Measurements from ENCODE around the gene ADCY10.

ADCY10 gene

DNA sequence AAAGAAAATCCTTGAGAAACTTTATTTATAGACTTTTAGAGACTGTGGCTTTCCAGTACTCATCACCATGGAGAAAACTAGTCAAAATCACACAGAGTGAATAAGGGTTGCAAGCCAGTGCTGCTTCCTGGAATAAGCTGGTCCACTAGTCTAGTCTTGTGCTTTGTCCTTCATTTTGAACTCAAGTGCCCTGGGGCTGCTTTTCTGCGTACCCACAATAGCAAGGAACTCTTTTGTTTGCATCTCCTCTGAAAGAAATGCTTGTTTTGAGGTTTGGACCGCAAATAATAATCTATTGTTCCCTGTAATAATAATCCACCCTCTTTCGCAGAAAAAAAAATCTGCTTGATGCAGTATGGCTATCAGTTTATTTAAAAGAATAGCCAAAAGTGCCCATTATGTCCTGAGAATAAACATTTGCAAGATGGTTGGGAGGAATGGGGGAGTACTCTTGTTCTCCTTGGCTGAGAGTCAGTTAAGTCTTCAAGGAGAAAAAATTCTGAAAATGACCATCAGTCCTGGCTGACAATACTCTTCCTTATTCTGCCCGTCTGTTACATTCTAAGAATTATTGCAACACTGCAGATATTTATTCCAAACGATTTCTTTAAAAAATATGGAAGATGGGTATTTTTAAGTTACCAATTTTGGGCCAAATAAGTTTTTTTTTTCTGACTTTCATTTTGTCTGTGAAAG is 150.3 kb downstream of the ADCY10 start:
- no peak overlapping the region for H3K4me3 ChIP-seq (ENCODE audit: low read length)
- TF ChIP-seq ZNF274 (IDR thresholded peaks at IDR 0.05; ENCODE audit: low read depth, low read length), result no peak

DNA sequence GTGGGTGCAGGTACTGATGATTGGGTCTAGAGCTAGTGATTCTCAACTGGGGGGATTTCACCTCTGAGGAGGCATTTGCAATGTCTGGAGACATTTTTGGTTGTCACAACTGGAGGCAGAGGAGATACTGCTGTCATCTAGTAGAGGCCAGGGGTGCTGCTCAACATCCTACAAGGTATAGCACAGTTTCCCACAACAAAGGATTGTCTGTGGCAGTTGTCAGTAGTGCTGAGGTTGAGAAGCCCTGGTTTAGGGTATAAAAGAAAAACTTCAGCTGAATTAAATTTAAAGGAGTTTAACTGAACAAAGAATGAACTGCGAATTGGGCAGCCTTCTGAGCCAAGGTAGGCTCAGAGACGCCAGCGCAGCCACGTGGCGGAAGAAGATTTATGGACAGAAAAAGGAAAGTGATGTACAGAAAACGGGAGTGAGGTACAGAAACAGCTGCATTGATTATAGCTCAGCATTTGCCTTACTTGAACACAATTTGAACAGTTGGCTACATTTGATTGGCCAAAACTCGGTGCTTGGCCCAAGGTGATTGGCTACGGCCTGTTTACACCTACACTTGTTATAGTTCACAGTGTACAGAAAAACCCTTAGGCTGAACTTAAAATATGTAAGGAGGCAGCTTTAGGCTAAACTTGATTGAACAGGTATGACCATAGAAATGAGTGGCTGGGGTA is 151.7 kb downstream of the ADCY10 start:
- no peak overlapping the region for H3K4me3 ChIP-seq (ENCODE audit: low read length)
- no peak for TF ChIP-seq ZNF274 (IDR thresholded peaks at IDR 0.05; ENCODE audit: low read depth, low read length)

GRCh38 chr1:167761400-167761799 is 152.5 kb downstream of the ADCY10 start:
- no peak for TF ChIP-seq ZNF274 (IDR thresholded peaks at IDR 0.05; ENCODE audit: low read depth, low read length)
- H3K4me3 ChIP-seq (ENCODE audit: low read length), result no peak overlapping the region
